Gastroesophageal sphincter (tissue), 3 donors: ENCODE results near the gene ZMAT5.

ENCODE experiments used
- EP300 ChIP-seq: sonication (generic); formaldehyde crosslinking; IDR thresholded peaks from one replicate; pipeline ENCODE4 v1.6.1; 2017; ENCODE audit warnings: antibody characterized with exemption, mild to moderate bottlenecking
- POLR2A ChIP-seq, 2 donors: fragments of 450-650 bp; IDR thresholded peaks; one replicate each; pipeline ENCODE4 v1.6.1; 2017; ENCODE audit warnings: antibody characterized with exemption in 2 of 2, mild to moderate bottlenecking in 2 of 2, moderate library complexity in 1 of 2
- POLR2AphosphoS5 ChIP-seq: sonication (generic); formaldehyde crosslinking; IDR thresholded peaks from one replicate; pipeline ENCODE4 v1.6.1; 2017; ENCODE audit warnings: antibody characterized with exemption
- TF ChIP-seq, protein P1 (sequence below), 4 experiments: fragments of 200-600 bp in 2 of 4; fragments of 450-650 bp in 2 of 4; sonication (generic) in 1 of 4; IDR thresholded peaks; one replicate each; pipeline ENCODE4 v1.5.1; 2017 to 2019; ENCODE audit warnings: antibody characterized with exemption in 4 of 4, mild to moderate bottlenecking in 2 of 4, moderate library complexity in 2 of 4

DNA sequence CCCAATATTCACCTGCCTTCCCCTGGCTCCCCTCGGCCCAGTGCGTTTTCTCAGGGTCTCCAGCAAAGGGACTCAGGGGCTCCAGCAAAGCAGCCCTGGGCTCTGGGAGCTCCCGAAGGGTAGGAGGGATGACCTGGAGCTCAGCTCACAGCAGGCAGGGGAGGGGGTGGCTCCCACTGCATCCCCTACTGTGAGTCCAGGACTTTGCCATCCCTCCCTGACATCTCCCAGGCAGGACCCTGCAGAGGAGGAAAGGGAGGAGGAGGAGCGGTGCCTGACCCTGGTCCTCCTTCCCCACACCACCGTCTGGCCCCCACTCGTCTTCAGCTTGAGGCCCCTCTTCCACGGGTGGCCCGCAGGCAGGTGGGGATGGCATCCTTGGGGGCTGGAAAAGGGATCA is 42.0 kb downstream of the ZMAT5 start:
- TF ChIP-seq POLR2A (IDR thresholded peaks at IDR 0.05) (no peak), POLR2AphosphoS5 (no peak), EP300 (no peak)
- TF ChIP-seq, protein P1, sequence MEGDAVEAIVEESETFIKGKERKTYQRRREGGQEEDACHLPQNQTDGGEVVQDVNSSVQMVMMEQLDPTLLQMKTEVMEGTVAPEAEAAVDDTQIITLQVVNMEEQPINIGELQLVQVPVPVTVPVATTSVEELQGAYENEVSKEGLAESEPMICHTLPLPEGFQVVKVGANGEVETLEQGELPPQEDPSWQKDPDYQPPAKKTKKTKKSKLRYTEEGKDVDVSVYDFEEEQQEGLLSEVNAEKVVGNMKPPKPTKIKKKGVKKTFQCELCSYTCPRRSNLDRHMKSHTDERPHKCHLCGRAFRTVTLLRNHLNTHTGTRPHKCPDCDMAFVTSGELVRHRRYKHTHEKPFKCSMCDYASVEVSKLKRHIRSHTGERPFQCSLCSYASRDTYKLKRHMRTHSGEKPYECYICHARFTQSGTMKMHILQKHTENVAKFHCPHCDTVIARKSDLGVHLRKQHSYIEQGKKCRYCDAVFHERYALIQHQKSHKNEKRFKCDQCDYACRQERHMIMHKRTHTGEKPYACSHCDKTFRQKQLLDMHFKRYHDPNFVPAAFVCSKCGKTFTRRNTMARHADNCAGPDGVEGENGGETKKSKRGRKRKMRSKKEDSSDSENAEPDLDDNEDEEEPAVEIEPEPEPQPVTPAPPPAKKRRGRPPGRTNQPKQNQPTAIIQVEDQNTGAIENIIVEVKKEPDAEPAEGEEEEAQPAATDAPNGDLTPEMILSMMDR (IDR thresholded peaks at IDR 0.05): no peak
